HCT116 (cell line): ENCODE results near the gene ATG14. TPM values are rescaled to one million over a fixed set of nuclear protein-coding genes. Genes with fewer than 3 reads are reported as not detected.

ENCODE experiments used
- ATAC-seq: fragments of 200-7000 bp; cut with Tn5 transposase; 2 replicates; pipeline ENCODE4 v1.9.1; 2020; ENCODE audit warnings: mild to moderate bottlenecking, moderate library complexity
- BruUV-seq: library from RNA; stranded (reverse); fragments of 400-500 nt; replicated peaks from 2 replicates; lab custom pipeline; 2021; lab: Mats Ljungman, UMichigan
- CTCF ChIA-PET: fragments of 300-600 bp; sonication (Branson Sonifier 250); formaldehyde crosslinking; loops from one replicate; lab custom pipeline; 2021; ENCODE audit warnings: antibody characterized with exemption; lab: Charles Lee
- POLR2A ChIA-PET: fragments of 300-600, 350-600 bp; sonication (Branson Sonifier 250); formaldehyde crosslinking; loops from one replicate; lab custom pipeline; 2021; ENCODE audit warnings: antibody characterized with exemption; lab: Charles Lee
- RAD21 ChIA-PET, 2 experiments: fragments of 300-600 bp; sonication (Branson Sonifier 250); formaldehyde crosslinking; loops; one replicate each; lab custom pipeline; 2023; ENCODE audit warnings: low total read pairs in 2 of 2; ENCODE audit not compliant: uncharacterized antibody in 2 of 2, unreplicated experiment in 2 of 2, low non-redundant PET in 1 of 2; lab: Charles Lee
- DNase-seq: peaks from one replicate; pipeline ENCODE4 v3.0.0-alpha.2; 2010; ENCODE audit warnings: low read depth, low spot score
- H2AFZ ChIP-seq: fragments of 200-600 bp; shearing (Covaris generic), sonication (generic); 2 replicates; pipeline ENCODE4 v1.6.1; 2017; ENCODE audit warnings: low read depth, mixed run types, mixed read lengths, antibody characterized with exemption, low read length; ENCODE audit not compliant: poor library complexity, severe bottlenecking
- H3K27ac ChIP-seq: 2 replicates; pipeline ENCODE4 v1.5.1; 2012; ENCODE audit warnings: low read depth, low read length
- H3K27me3 ChIP-seq: fragments of 200-600 bp; sonication (generic); 2 replicates; pipeline ENCODE4 v1.6.1; 2016; ENCODE audit warnings: mixed run types, low read length, mixed read lengths; ENCODE audit not compliant: insufficient read depth
- H3K36me3 ChIP-seq, 2 experiments: fragments of 200-500 bp in 1 of 2; fragments of 200-600 bp in 1 of 2; sonication (Bioruptor generic) in 1 of 2; sonication (generic) in 1 of 2; 2 replicates each; pipeline versions ENCODE4 v1.5.1 to v1.6.1; 2014 to 2016; ENCODE audit warnings: low read length in 2 of 2, inconsistent platforms in 1 of 2, mixed read lengths in 1 of 2, mixed run types in 1 of 2; ENCODE audit not compliant: insufficient read depth in 2 of 2, control insufficient read depth in 1 of 2
- H3K4me1 ChIP-seq, 2 experiments: fragments of 200-600 bp in 1 of 2; sonication (generic) in 1 of 2; 2 replicates each; pipeline versions ENCODE4 v1.5.1 to v1.6.1; 2012 to 2017; ENCODE audit warnings: low read length in 2 of 2, inconsistent platforms in 1 of 2, mild to moderate bottlenecking in 1 of 2, mixed read lengths in 1 of 2, mixed run types in 1 of 2, moderate library complexity in 1 of 2; ENCODE audit not compliant: insufficient read depth in 2 of 2, control insufficient read depth in 1 of 2
- H3K4me2 ChIP-seq: fragments of 200-600 bp; sonication (generic); 2 replicates; pipeline ENCODE4 v1.6.1; 2017; ENCODE audit warnings: mixed run types, low read length, mixed read lengths
- H3K4me3 ChIP-seq, 2 experiments: fragments of 200-600 bp in 1 of 2; sonication (generic) in 1 of 2; replicated peaks in 1 of 2; 2 replicates each; pipeline ENCODE4 v1.5.1; 2011 to 2016; ENCODE audit warnings: low read length in 2 of 2, control low read depth in 1 of 2, low read depth in 1 of 2, mild to moderate bottlenecking in 1 of 2, mixed read lengths in 1 of 2, mixed run types in 1 of 2
- H3K79me2 ChIP-seq: fragments of 200-600 bp; sonication (generic); 2 replicates; pipeline ENCODE4 v1.6.1; 2017; ENCODE audit warnings: mild to moderate bottlenecking, mixed run types, low read length, moderate library complexity, mixed read lengths; ENCODE audit not compliant: insufficient read depth
- H3K9ac ChIP-seq: fragments of 200-600 bp; sonication (generic); 2 replicates; pipeline ENCODE4 v1.6.1; 2016; ENCODE audit warnings: low read length, mixed read lengths
- H3K9me2 ChIP-seq: fragments of 200-600 bp; sonication (generic), shearing (Covaris generic); 2 replicates; pipeline ENCODE4 v1.6.1; 2017; ENCODE audit warnings: mixed run types, mild to moderate bottlenecking, moderate library complexity; ENCODE audit not compliant: insufficient read depth
- H3K9me3 ChIP-seq, 2 experiments: fragments of 200-500 bp in 1 of 2; fragments of 200-600 bp in 1 of 2; sonication (Bioruptor generic) in 1 of 2; sonication (generic) in 1 of 2; 2 replicates each; pipeline ENCODE4 v1.6.1; 2014 to 2017; ENCODE audit warnings: low read length in 2 of 2, mixed read lengths in 2 of 2, inconsistent platforms in 1 of 2, low read depth in 1 of 2, mild to moderate bottlenecking in 1 of 2, mixed run types in 1 of 2, moderate library complexity in 1 of 2; ENCODE audit not compliant: control insufficient read depth in 1 of 2, insufficient read depth in 1 of 2
- H4K20me1 ChIP-seq: fragments of 200-600 bp; sonication (generic), shearing (Covaris generic); 2 replicates; pipeline ENCODE4 v1.6.1; 2017; ENCODE audit warnings: mixed run types, mild to moderate bottlenecking, moderate library complexity; ENCODE audit not compliant: insufficient read depth
- CBX3 ChIP-seq: IDR thresholded peaks from 2 replicates; pipeline ENCODE4 v1.6.1; 2012; ENCODE audit warnings: low read depth
- CEBPB ChIP-seq: IDR thresholded peaks from 2 replicates; pipeline ENCODE4 v1.6.1; 2012; ENCODE audit warnings: low read depth
- EZH2 ChIP-seq: fragments of 200-600 bp; sonication (generic); IDR thresholded peaks from 2 replicates; pipeline ENCODE4 v1.6.1; 2017; ENCODE audit warnings: antibody characterized with exemption, mixed run types
- FOSL1 ChIP-seq: IDR thresholded peaks from 2 replicates; pipeline ENCODE4 v1.6.1; 2012; ENCODE audit warnings: low read depth
- JUND ChIP-seq: IDR thresholded peaks from 2 replicates; pipeline ENCODE4 v1.6.1; 2012
- REST ChIP-seq: IDR thresholded peaks from 2 replicates; pipeline ENCODE4 v1.6.1; 2012; ENCODE audit warnings: low read depth
- ZBTB33 ChIP-seq: IDR thresholded peaks from 2 replicates; pipeline ENCODE4 v1.6.1; 2011; ENCODE audit warnings: mild to moderate bottlenecking, low read length, moderate library complexity; ENCODE audit not compliant: insufficient replicate concordance; ENCODE audit errors: extremely low read depth
- ZFX ChIP-seq: fragments of 450-650 bp; IDR thresholded peaks from 2 replicates; pipeline ENCODE4 v1.6.1; 2017
- ZNF274 ChIP-seq: fragments of 200-500 bp; sonication (Bioruptor generic); IDR thresholded peaks from 2 replicates; pipeline ENCODE4 v1.6.1; 2014; ENCODE audit warnings: mild to moderate bottlenecking, low read depth, low read length, inconsistent platforms
- intact Hi-C: fragments of 100-400 bp; cut with micrococcal nuclease; formaldehyde crosslinking; loops from 2 replicates; pipeline ENCODE4 v1.10.0; 2022
- total RNA-seq: library from RNA; stranded (reverse); gene quantifications from one replicate; pipeline ENCODE4 v1.2.1, GENCODE V29; 2021; ENCODE audit not compliant: unreplicated experiment

ATG14 gene
- total RNA-seq, 1 experiment from 2014 or later, result 9.9 TPM

GRCh38 chr14:55318694-55319093 is 92.9 kb downstream of the ATG14 start:
- TF ChIP-seq REST, result no peak
- TF ChIP-seq FOSL1, result no peak
- no peak for TF ChIP-seq CBX3
- TF ChIP-seq CEBPB, result no peak
- TF ChIP-seq, all 23 proteins: peak for 0
- intact Hi-C loops, result no loop called here
- no peak for DNase-seq
- Histone ChIP-seq H3K79me2 (peaks cover 12% of the 10 kb centered on the region), H4K20me1 (no peaks in the 10 kb centered on the region), H3K4me3 (no peak overlapping the region), H3K4me2 (no peak overlapping the region), H3K4me1 (no peaks in the 10 kb centered on the region), H3K9me2 (no peaks in the 10 kb centered on the region), H2AFZ (no peak overlapping the region), H3K27ac (no peak overlapping the region), H3K9ac (no peak overlapping the region), H3K36me3 (peaks cover 0 to 7% of the 10 kb centered on the region in 2 experiments; a peak in 2 of 4 replicates), H3K9me3 (no peaks in the 10 kb centered on the region; a peak in 2 of 4 replicates), H3K27me3 (no peaks in the 10 kb centered on the region)
- no peak for ATAC-seq
- no TSS peak for BruUV-seq
- RAD21 ChIA-PET, result no interaction called here
- CTCF ChIA-PET, result no interaction called here
- POLR2A ChIA-PET, result interaction anchor here (0.7 kb wide), 1 partner anchor 9 kb away, joined by 5 read pairs; no protein-coding TSS in a partner anchor

- ChIA-PET CTCF (no interaction called here), POLR2A (no interaction called here), RAD21 (no interaction called here)
- no peak overlapping the region for H3K9ac ChIP-seq
- H3K4me3 ChIP-seq, result no peak overlapping the region
- H3K4me2 ChIP-seq, result no peak overlapping the region
- no TSS peak for BruUV-seq
- no peaks in the 10 kb centered on the region for H3K9me2 ChIP-seq
- no peaks in the 10 kb centered on the region for H3K4me1 ChIP-seq
- peaks cover 0 to 12% of the 10 kb centered on the region in 2 experiments; a peak in 2 of 4 replicates for H3K36me3 ChIP-seq
- peaks cover 9% of the 10 kb centered on the region for H3K79me2 ChIP-seq
- no peak overlapping the region for H3K27ac ChIP-seq
- H3K9me3 ChIP-seq, result peaks cover 2 to 6% of the 10 kb centered on the region in 2 experiments; a peak in 2 of 4 replicates
- no peak for DNase-seq
- no peaks in the 10 kb centered on the region for H4K20me1 ChIP-seq
- no peak overlapping the region for H2AFZ ChIP-seq
- intact Hi-C loops, result no loop called here
- no peak for ATAC-seq
- no peaks in the 10 kb centered on the region for H3K27me3 ChIP-seq
- TF ChIP-seq ZNF274 (no peak), EZH2 (no peak), ZFX (no peak), ZBTB33 (no peak), FOSL1 (no peak), REST (no peak), JUND (no peak)
These were observed 93.9 kb downstream of the ATG14 start for GRCh38 chr14:55317542-55318306.
